Measurements from ENCODE around the gene SH3BP2.

Gene SH3BP2

GRCh38 chr4:2791518-2792395 is 1.1 kb upstream of the SH3BP2 start:
- DNase-seq, result no peak

- no peak for DNase-seq
These were observed 532 bp upstream of the SH3BP2 start for GRCh38 chr4:2792396-2792710.

- peak; percentile 58 for DNase-seq
These were observed 951 bp downstream of the SH3BP2 start for GRCh38 chr4:2793586-2794485.

GRCh38 chr4:2794486-2795299 is 1.8 kb downstream of the SH3BP2 start:
- DNase-seq, result peak; percentile 54

- DNase-seq, result no peak
These were observed 2.5 kb downstream of the SH3BP2 start for GRCh38 chr4:2795300-2795892.

- DNase-seq, result no peak
These were observed 3.3 kb downstream of the SH3BP2 start for GRCh38 chr4:2795893-2796848.

GRCh38 chr4:2796849-2797544 is 4.1 kb downstream of the SH3BP2 start:
- DNase-seq, result no peak

GRCh38 chr4:2797545-2798305 is 4.8 kb downstream of the SH3BP2 start:
- DNase-seq, result no peak

- no peak for DNase-seq
These were observed 5.7 kb downstream of the SH3BP2 start for GRCh38 chr4:2798399-2799223.

GRCh38 chr4:2799224-2799911 is 6.5 kb downstream of the SH3BP2 start:
- DNase-seq, result no peak

- DNase-seq, result no peak
These were observed 7.2 kb downstream of the SH3BP2 start for GRCh38 chr4:2799971-2800690.

GRCh38 chr4:2800691-2801596 is 8.1 kb downstream of the SH3BP2 start:
- DNase-seq, result peak; percentile 59

- no peak for DNase-seq
These were observed 10.0 kb downstream of the SH3BP2 start for GRCh38 chr4:2802618-2803531.

- DNase-seq, result peak; percentile 44
These were observed 11.0 kb downstream of the SH3BP2 start for GRCh38 chr4:2803624-2804448.

Data from fibroblast of skin of back (primary cell).